Neural progenitor cell (in vitro differentiated cells): ENCODE results near the gene HAUS6.

Experiments used
- CTCF ChIP-seq: fragments of 200-600 bp; sonication (generic); IDR thresholded peaks from 2 replicates; pipeline ENCODE4 v1.5.1; 2017; ENCODE audit warnings: antibody characterized with exemption, mild to moderate bottlenecking
- EZH2 ChIP-seq: fragments of 200-600 bp; sonication (generic); IDR thresholded peaks from 2 replicates; pipeline ENCODE4 v1.6.1; 2017; ENCODE audit warnings: antibody characterized with exemption, mild to moderate bottlenecking, moderate library complexity
- EZH2phosphoT487 ChIP-seq: fragments of 200-600 bp; sonication (generic); IDR thresholded peaks from 2 replicates; pipeline ENCODE4 v1.6.1; 2017; ENCODE audit warnings: antibody characterized with exemption

GRCh38 chr9:19057033-19057432, 45.7 kb downstream of the HAUS6 start:
- TF ChIP-seq CTCF (no peak), EZH2phosphoT487 (no peak), EZH2 (no peak)
